ENCODE measurements around the gene RNU2-63P.

- TF ChIP-seq CTCF (IDR thresholded peaks at IDR 0.05) (no peak), POLR2A (IDR thresholded peaks at IDR 0.05) (no peak)
Measured at GRCh38 chr2:88006912-88007439, 9.4 kb downstream of the RNU2-63P start.
